GM12872 (cell line): ENCODE results near the gene ABCC1.

Experiments
- CTCF ChIP-seq: IDR thresholded peaks from 3 replicates; pipeline ENCODE4 v1.5.1; 2011; ENCODE audit warnings: low read depth, mild to moderate bottlenecking, low read length, moderate library complexity; ENCODE audit not compliant: insufficient read depth

ABCC1 gene

DNA sequence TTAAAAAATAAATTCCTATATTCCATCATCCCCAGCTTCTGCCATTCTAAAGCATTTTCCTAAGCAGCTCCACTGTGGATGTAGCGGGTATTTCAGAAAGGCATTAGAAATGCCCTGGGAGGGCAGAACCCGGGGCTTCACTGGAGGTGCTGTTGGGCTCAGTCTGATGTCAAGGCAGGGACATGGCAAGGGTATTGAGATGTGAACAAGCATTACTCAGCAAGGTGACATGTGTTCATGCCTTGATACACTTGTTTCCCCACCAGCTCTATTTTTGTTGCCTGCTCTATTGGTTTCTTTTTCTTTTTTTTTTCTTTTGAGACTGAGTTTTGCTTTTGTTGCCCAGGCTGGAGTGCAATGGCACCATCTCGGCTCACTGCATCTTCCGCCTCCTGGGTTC, 35.7 kb downstream of the ABCC1 start:
- TF ChIP-seq CTCF, result no peak

- no peak for TF ChIP-seq CTCF
Observed at GRCh38 chr16:15986261-15986660, 36.8 kb downstream of the ABCC1 start.

DNA sequence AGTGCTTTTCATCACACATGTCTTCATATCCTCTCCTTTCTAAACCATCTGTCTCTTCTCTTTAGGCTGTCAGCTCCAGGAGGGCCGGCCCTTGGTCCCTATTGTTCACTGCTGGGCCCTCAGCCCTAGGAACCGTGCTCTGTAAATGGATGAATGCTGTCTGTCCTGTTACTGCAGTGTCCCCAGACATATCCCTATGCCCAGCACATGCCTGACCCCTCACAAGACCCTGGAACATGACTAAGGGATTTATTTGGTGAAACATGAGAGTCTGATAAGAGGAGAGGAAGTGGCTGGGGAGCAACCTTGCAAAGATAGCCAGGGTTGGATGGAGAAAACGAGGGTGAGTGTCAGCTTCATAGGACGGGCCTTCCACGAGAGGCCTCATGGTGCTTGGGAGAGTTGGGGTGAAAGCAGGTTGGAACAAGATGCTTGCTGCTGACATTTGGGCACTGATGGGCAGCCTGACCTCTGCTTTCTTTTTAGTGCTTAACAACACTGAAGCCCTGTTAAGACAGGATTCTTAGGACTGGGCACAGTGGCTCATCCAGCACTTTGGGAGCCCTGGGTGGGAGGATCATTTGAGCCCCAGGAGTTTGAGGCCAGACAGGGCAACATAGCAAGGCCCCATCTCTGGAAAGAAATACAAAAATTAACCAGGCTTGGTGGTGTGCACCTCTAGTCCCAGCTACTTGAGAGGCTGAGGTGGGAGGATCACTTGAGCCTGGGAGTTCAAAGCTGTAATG, 39.0 kb downstream of the ABCC1 start:
- TF ChIP-seq CTCF, result no peak

DNA sequence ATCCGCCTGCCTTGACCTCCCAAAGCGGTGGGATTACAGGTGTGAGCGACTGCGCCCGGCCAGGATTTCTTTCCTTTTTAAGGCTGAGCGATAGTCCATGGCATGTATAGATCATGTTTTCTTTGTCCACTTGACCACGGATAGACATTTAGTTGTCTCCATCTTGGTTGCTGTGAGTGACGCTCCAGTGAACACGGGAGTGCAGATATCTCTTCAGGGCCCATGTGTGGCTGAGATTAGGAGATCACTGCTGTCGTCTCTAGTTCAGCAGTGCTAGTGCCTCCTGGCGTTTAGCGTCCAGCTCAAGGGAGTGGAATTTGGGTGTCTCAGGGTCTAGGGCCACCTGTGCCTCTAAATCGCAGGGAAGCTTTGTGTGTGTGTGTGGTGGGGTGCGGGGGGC, 41.5 kb downstream of the ABCC1 start:
- TF ChIP-seq CTCF, result no peak

- TF ChIP-seq CTCF, result no peak
Observed at GRCh38 chr16:15993128-15993527, 43.7 kb downstream of the ABCC1 start.

- TF ChIP-seq CTCF, result no peak
Observed at GRCh38 chr16:15993541-15993940, 44.1 kb downstream of the ABCC1 start.

DNA sequence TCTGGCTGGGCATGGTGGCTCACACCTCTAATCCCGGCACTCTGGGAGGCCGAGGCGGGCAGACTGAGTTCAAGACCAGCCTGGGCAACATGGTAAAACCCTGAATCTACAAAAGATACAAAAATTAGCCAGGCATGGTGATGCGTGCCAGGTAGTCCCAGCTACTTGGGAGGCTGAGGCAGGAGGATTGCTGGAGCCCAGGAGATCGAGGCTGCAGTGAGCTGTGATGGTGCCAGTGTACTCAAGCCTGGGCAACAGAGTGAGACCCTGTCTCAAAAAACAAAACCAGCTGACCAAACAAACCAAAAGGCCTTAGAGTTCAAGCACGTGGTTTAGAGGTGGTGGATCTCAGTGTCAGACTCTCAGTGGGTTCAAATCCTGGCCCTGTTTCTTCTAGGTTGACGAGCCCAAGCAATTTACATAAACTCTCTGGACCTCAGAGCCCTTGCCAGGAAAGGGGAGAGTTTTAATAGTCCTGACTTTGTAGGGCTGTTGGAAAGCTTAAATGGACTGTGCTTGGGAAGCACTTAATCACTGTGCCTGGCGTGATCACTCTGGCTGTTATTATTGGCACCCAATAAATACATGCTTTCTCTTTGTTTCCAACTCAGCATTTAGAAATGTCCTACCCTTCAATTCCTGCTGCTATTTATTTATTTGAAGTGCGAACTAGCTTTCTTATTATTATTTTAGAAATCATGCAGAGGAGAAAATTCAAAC, 44.7 kb downstream of the ABCC1 start:
- TF ChIP-seq CTCF, result no peak
